Tibial nerve (tissue), 3 donors: ENCODE measurements around the gene CCNY.

Source experiments
- CTCF ChIP-seq, 5 experiments: fragments of 200-600 bp in 3 of 5; fragments of 450-650 bp in 2 of 5; sonication (generic) in 3 of 5; IDR thresholded peaks; one replicate each; pipeline ENCODE4 v1.5.1; 2016 to 2019; ENCODE audit warnings: antibody characterized with exemption in 5 of 5, mild to moderate bottlenecking in 3 of 5, moderate library complexity in 2 of 5
- POLR2A ChIP-seq, 2 donors: fragments of 450-650 bp; IDR thresholded peaks; one replicate each; pipeline ENCODE4 v1.6.1; 2017; ENCODE audit warnings: antibody characterized with exemption in 2 of 2, mild to moderate bottlenecking in 2 of 2, moderate library complexity in 2 of 2

GRCh38 chr10:35353395-35353794 is 17.1 kb downstream of the CCNY start:
- TF ChIP-seq POLR2A (IDR thresholded peaks at IDR 0.05) (no peak), CTCF (IDR thresholded peaks at IDR 0.05) (no peak)
